HCT116 (cell line): ENCODE measurements around the gene HAPLN2. TPM values are rescaled to one million over a fixed set of nuclear protein-coding genes. Genes with fewer than 3 reads are reported as not detected.

Source experiments
- ATAC-seq: fragments of 200-7000 bp; cut with Tn5 transposase; 2 replicates; pipeline ENCODE4 v1.9.1; 2020; ENCODE audit warnings: mild to moderate bottlenecking, moderate library complexity
- BruUV-seq: library from RNA; stranded (reverse); fragments of 400-500 nt; replicated peaks from 2 replicates; lab custom pipeline; 2021; lab: Mats Ljungman, UMichigan
- CTCF ChIA-PET: fragments of 300-600 bp; sonication (Branson Sonifier 250); formaldehyde crosslinking; loops from one replicate; lab custom pipeline; 2021; ENCODE audit warnings: antibody characterized with exemption; lab: Charles Lee
- POLR2A ChIA-PET: fragments of 300-600, 350-600 bp; sonication (Branson Sonifier 250); formaldehyde crosslinking; loops from one replicate; lab custom pipeline; 2021; ENCODE audit warnings: antibody characterized with exemption; lab: Charles Lee
- RAD21 ChIA-PET, 2 experiments: fragments of 300-600 bp; sonication (Branson Sonifier 250); formaldehyde crosslinking; loops; one replicate each; lab custom pipeline; 2023; ENCODE audit warnings: low total read pairs in 2 of 2; ENCODE audit not compliant: uncharacterized antibody in 2 of 2, unreplicated experiment in 2 of 2, low non-redundant PET in 1 of 2; lab: Charles Lee
- DNase-seq: peaks from one replicate; pipeline ENCODE4 v3.0.0-alpha.2; 2010; ENCODE audit warnings: low read depth, low spot score
- H2AFZ ChIP-seq: fragments of 200-600 bp; shearing (Covaris generic), sonication (generic); 2 replicates; pipeline ENCODE4 v1.6.1; 2017; ENCODE audit warnings: low read depth, mixed run types, mixed read lengths, antibody characterized with exemption, low read length; ENCODE audit not compliant: poor library complexity, severe bottlenecking
- H3K27ac ChIP-seq: 2 replicates; pipeline ENCODE4 v1.5.1; 2012; ENCODE audit warnings: low read depth, low read length
- H3K27me3 ChIP-seq: fragments of 200-600 bp; sonication (generic); 2 replicates; pipeline ENCODE4 v1.6.1; 2016; ENCODE audit warnings: mixed run types, low read length, mixed read lengths; ENCODE audit not compliant: insufficient read depth
- H3K36me3 ChIP-seq, 2 experiments: fragments of 200-500 bp in 1 of 2; fragments of 200-600 bp in 1 of 2; sonication (Bioruptor generic) in 1 of 2; sonication (generic) in 1 of 2; 2 replicates each; pipeline versions ENCODE4 v1.5.1 to v1.6.1; 2014 to 2016; ENCODE audit warnings: low read length in 2 of 2, inconsistent platforms in 1 of 2, mixed read lengths in 1 of 2, mixed run types in 1 of 2; ENCODE audit not compliant: insufficient read depth in 2 of 2, control insufficient read depth in 1 of 2
- H3K4me1 ChIP-seq, 2 experiments: fragments of 200-600 bp in 1 of 2; sonication (generic) in 1 of 2; 2 replicates each; pipeline versions ENCODE4 v1.5.1 to v1.6.1; 2012 to 2017; ENCODE audit warnings: low read length in 2 of 2, inconsistent platforms in 1 of 2, mild to moderate bottlenecking in 1 of 2, mixed read lengths in 1 of 2, mixed run types in 1 of 2, moderate library complexity in 1 of 2; ENCODE audit not compliant: insufficient read depth in 2 of 2, control insufficient read depth in 1 of 2
- H3K4me2 ChIP-seq: fragments of 200-600 bp; sonication (generic); 2 replicates; pipeline ENCODE4 v1.6.1; 2017; ENCODE audit warnings: mixed run types, low read length, mixed read lengths
- H3K4me3 ChIP-seq, 2 experiments: fragments of 200-600 bp in 1 of 2; sonication (generic) in 1 of 2; replicated peaks in 1 of 2; 2 replicates each; pipeline ENCODE4 v1.5.1; 2011 to 2016; ENCODE audit warnings: low read length in 2 of 2, control low read depth in 1 of 2, low read depth in 1 of 2, mild to moderate bottlenecking in 1 of 2, mixed read lengths in 1 of 2, mixed run types in 1 of 2
- H3K79me2 ChIP-seq: fragments of 200-600 bp; sonication (generic); 2 replicates; pipeline ENCODE4 v1.6.1; 2017; ENCODE audit warnings: mild to moderate bottlenecking, mixed run types, low read length, moderate library complexity, mixed read lengths; ENCODE audit not compliant: insufficient read depth
- H3K9ac ChIP-seq: fragments of 200-600 bp; sonication (generic); 2 replicates; pipeline ENCODE4 v1.6.1; 2016; ENCODE audit warnings: low read length, mixed read lengths
- H3K9me2 ChIP-seq: fragments of 200-600 bp; sonication (generic), shearing (Covaris generic); 2 replicates; pipeline ENCODE4 v1.6.1; 2017; ENCODE audit warnings: mixed run types, mild to moderate bottlenecking, moderate library complexity; ENCODE audit not compliant: insufficient read depth
- H3K9me3 ChIP-seq, 2 experiments: fragments of 200-500 bp in 1 of 2; fragments of 200-600 bp in 1 of 2; sonication (Bioruptor generic) in 1 of 2; sonication (generic) in 1 of 2; 2 replicates each; pipeline ENCODE4 v1.6.1; 2014 to 2017; ENCODE audit warnings: low read length in 2 of 2, mixed read lengths in 2 of 2, inconsistent platforms in 1 of 2, low read depth in 1 of 2, mild to moderate bottlenecking in 1 of 2, mixed run types in 1 of 2, moderate library complexity in 1 of 2; ENCODE audit not compliant: control insufficient read depth in 1 of 2, insufficient read depth in 1 of 2
- H4K20me1 ChIP-seq: fragments of 200-600 bp; sonication (generic), shearing (Covaris generic); 2 replicates; pipeline ENCODE4 v1.6.1; 2017; ENCODE audit warnings: mixed run types, mild to moderate bottlenecking, moderate library complexity; ENCODE audit not compliant: insufficient read depth
- CBX3 ChIP-seq: IDR thresholded peaks from 2 replicates; pipeline ENCODE4 v1.6.1; 2012; ENCODE audit warnings: low read depth
- CEBPB ChIP-seq: IDR thresholded peaks from 2 replicates; pipeline ENCODE4 v1.6.1; 2012; ENCODE audit warnings: low read depth
- CTCF ChIP-seq, 3 experiments: fragments of 200-600 bp in 1 of 3; sonication (generic) in 1 of 3; IDR thresholded peaks in 2 of 3; conservative IDR thresholded peaks in 1 of 3; 2 replicates each; pipeline ENCODE4 v1.5.1; 2012 to 2017; ENCODE audit warnings: low read depth in 2 of 3, low read length in 2 of 3, antibody characterized with exemption in 1 of 3, borderline replicate concordance in 1 of 3, control low read depth in 1 of 3, mild to moderate bottlenecking in 1 of 3, mixed read lengths in 1 of 3, mixed run types in 1 of 3, moderate library complexity in 1 of 3; ENCODE audit not compliant: insufficient read depth in 1 of 3
- EGR1 ChIP-seq: IDR thresholded peaks from 2 replicates; pipeline ENCODE4 v1.6.1; 2012; ENCODE audit warnings: low read depth
- EZH2phosphoT487 ChIP-seq: fragments of 200-600 bp; IDR thresholded peaks from 2 replicates; pipeline ENCODE4 v1.6.1; 2018; ENCODE audit warnings: antibody characterized with exemption, borderline replicate concordance
- FOSL1 ChIP-seq: IDR thresholded peaks from 2 replicates; pipeline ENCODE4 v1.6.1; 2012; ENCODE audit warnings: low read depth
- JUND ChIP-seq: IDR thresholded peaks from 2 replicates; pipeline ENCODE4 v1.6.1; 2012
- MAX ChIP-seq: IDR thresholded peaks from 2 replicates; pipeline ENCODE4 v1.6.1; 2012
- POLR2AphosphoS5 ChIP-seq: IDR thresholded peaks from 2 replicates; pipeline ENCODE4 v1.6.1; 2011; ENCODE audit warnings: mild to moderate bottlenecking, low read depth, low read length, moderate library complexity
- RAD21 ChIP-seq: IDR thresholded peaks from 2 replicates; pipeline ENCODE4 v1.6.1; 2012; ENCODE audit warnings: low read depth, mild to moderate bottlenecking
- REST ChIP-seq: IDR thresholded peaks from 2 replicates; pipeline ENCODE4 v1.6.1; 2012; ENCODE audit warnings: low read depth
- SRF ChIP-seq: IDR thresholded peaks from 2 replicates; pipeline ENCODE4 v1.6.1; 2012; ENCODE audit warnings: low read depth
- TCF7L2 ChIP-seq: IDR thresholded peaks from 2 replicates; pipeline ENCODE4 v1.7.0; 2011; ENCODE audit warnings: borderline replicate concordance, inconsistent platforms; ENCODE audit not compliant: insufficient read depth, insufficient read length; ENCODE audit errors: extremely low read depth
- YY1 ChIP-seq: IDR thresholded peaks from 2 replicates; pipeline ENCODE4 v1.6.1; 2011; ENCODE audit warnings: low read length, low read depth, moderate library complexity, mild to moderate bottlenecking; ENCODE audit not compliant: insufficient replicate concordance; ENCODE audit errors: extremely low read depth
- ZFX ChIP-seq: fragments of 450-650 bp; IDR thresholded peaks from 2 replicates; pipeline ENCODE4 v1.6.1; 2017
- ZNF274 ChIP-seq: fragments of 200-500 bp; sonication (Bioruptor generic); IDR thresholded peaks from 2 replicates; pipeline ENCODE4 v1.6.1; 2014; ENCODE audit warnings: mild to moderate bottlenecking, low read depth, low read length, inconsistent platforms
- intact Hi-C: fragments of 100-400 bp; cut with micrococcal nuclease; formaldehyde crosslinking; loops from 2 replicates; pipeline ENCODE4 v1.10.0; 2022
- total RNA-seq: library from RNA; stranded (reverse); gene quantifications from one replicate; pipeline ENCODE4 v1.2.1, GENCODE V29; 2021; ENCODE audit not compliant: unreplicated experiment

Gene HAPLN2
- total RNA-seq, 1 experiment from 2014 or later = 0.54 TPM

- no peak for TF ChIP-seq EGR1
- no peak for TF ChIP-seq REST
- no peak for TF ChIP-seq ZNF274
- no peak for TF ChIP-seq CBX3
These were observed 29.3 kb downstream of the HAPLN2 start (continued) for GRCh38 chr1:156648496-156648895.

- BruUV-seq = no TSS peak
- POLR2A ChIA-PET = interaction anchor here (1.1 kb wide), 1 partner anchor 12 kb away, joined by 4 read pairs; no protein-coding TSS in a partner anchor
- RAD21 ChIA-PET = no interaction called here
- H3K4me3 ChIP-seq = no peak overlapping the region
- DNase-seq = no peak
- intact Hi-C loops = loop anchor here (1.0 kb wide), 1 partner anchor 24 kb away; no protein-coding TSS in a partner anchor
- no peaks in the 10 kb centered on the region for H3K27me3 ChIP-seq
- CTCF ChIA-PET = interaction anchor here (1.1 kb wide), 1 partner anchor 11 kb away, joined by 6 read pairs; no protein-coding TSS in a partner anchor
- H2AFZ ChIP-seq = no peak overlapping the region
- H3K4me1 ChIP-seq = no peaks in the 10 kb centered on the region
- no peaks in the 10 kb centered on the region for H4K20me1 ChIP-seq
- ATAC-seq = no peak
- H3K9ac ChIP-seq = no peak overlapping the region
- H3K27ac ChIP-seq = no peak overlapping the region
- peaks cover 60% of the 10 kb centered on the region for H3K79me2 ChIP-seq
- H3K4me2 ChIP-seq = no peak overlapping the region
- H3K9me3 ChIP-seq = no peaks in the 10 kb centered on the region
- peaks cover 35 to 76% of the 10 kb centered on the region in 2 experiments for H3K36me3 ChIP-seq
- H3K9me2 ChIP-seq = no peaks in the 10 kb centered on the region
- TF ChIP-seq POLR2AphosphoS5 = no peak
- no peak for TF ChIP-seq TCF7L2
- no peak for TF ChIP-seq EZH2phosphoT487
- no peak for TF ChIP-seq CEBPB
- no peak for TF ChIP-seq JUND
- TF ChIP-seq RAD21 = no peak
- no peak for TF ChIP-seq FOSL1
- TF ChIP-seq CTCF (IDR thresholded peaks at IDR 0.05 in 2 of 3, conservative IDR thresholded peaks at IDR 0.05 in 1 of 3; ENCODE audit: borderline replicate concordance in 1 of 3, insufficient read depth in 1 of 3, low read depth in 2 of 3, low read length in 2 of 3) = no peak
- no peak for TF ChIP-seq ZFX
- no peak for TF ChIP-seq SRF
- no peak for TF ChIP-seq YY1
- TF ChIP-seq ZNF274 = no peak
- no peak for TF ChIP-seq EGR1
- TF ChIP-seq CBX3 = no peak
- no peak for TF ChIP-seq MAX
- no peak for TF ChIP-seq REST
These were observed 29.7 kb downstream of the HAPLN2 start for GRCh38 chr1:156648951-156649350.
